HAP-1 (cell line): ENCODE data around the gene VIPR2.
"Not testable (repeated sequence)": the region's sequence is repeated elsewhere in the genome, so short reads cannot be mapped to it uniquely, and the experiment has no call there.

Source experiments
- DNase-seq, 2 experiments: peaks; one replicate each; pipeline ENCODE4 v3.0.0-alpha.2; 2016 to 2020; ENCODE audit warnings: low spot score in 2 of 2
- H3K27me3 ChIP-seq: fragments of 250-450 bp; sonication (Bioruptor Pico); 2 replicates; pipeline ENCODE4 v1.5.1; 2020; ENCODE audit warnings: low read depth, mild to moderate bottlenecking, moderate library complexity
- H3K36me3 ChIP-seq: fragments of 250-450 bp; sonication (Bioruptor Pico); replicated peaks from 2 replicates; pipeline ENCODE4 v1.5.1; 2020; ENCODE audit warnings: mild to moderate bottlenecking
- H3K4me1 ChIP-seq: fragments of 250-450 bp; sonication (Bioruptor Pico); 2 replicates; pipeline ENCODE4 v1.5.1; 2020; ENCODE audit warnings: mild to moderate bottlenecking
- H3K4me3 ChIP-seq: fragments of 250-450 bp; sonication (Bioruptor Pico); 2 replicates; pipeline ENCODE4 v1.5.1; 2020; ENCODE audit warnings: mild to moderate bottlenecking, moderate library complexity
- H3K9me3 ChIP-seq: fragments of 250-450 bp; sonication (Bioruptor Pico); 2 replicates; pipeline ENCODE4 v1.5.1; 2020; ENCODE audit warnings: mild to moderate bottlenecking, moderate library complexity
- in situ Hi-C: fragments of 300-500 bp; cut with MboI; formaldehyde crosslinking; loops from 3 replicates; pipeline ENCODE4 v1.14.3; 2020; ENCODE audit warnings: low sequenced_read_pairs, inconsistent platforms, mixed read lengths

Gene VIPR2

GRCh38 chr7:158993591-158993990 is 151.1 kb downstream of the VIPR2 start:
- H3K4me3 ChIP-seq = no peak overlapping the region
- no peaks in the 10 kb centered on the region for H3K36me3 ChIP-seq
- in situ Hi-C loops = no loop called here
- no peaks in the 10 kb centered on the region for H3K4me1 ChIP-seq
- no peak for DNase-seq
- H3K27me3 ChIP-seq = 0 out of 2 replicates have a peak, but pooled peaks cover 3% of the 10 kb centered on the region
- no peaks in the 10 kb centered on the region for H3K9me3 ChIP-seq

DNA sequence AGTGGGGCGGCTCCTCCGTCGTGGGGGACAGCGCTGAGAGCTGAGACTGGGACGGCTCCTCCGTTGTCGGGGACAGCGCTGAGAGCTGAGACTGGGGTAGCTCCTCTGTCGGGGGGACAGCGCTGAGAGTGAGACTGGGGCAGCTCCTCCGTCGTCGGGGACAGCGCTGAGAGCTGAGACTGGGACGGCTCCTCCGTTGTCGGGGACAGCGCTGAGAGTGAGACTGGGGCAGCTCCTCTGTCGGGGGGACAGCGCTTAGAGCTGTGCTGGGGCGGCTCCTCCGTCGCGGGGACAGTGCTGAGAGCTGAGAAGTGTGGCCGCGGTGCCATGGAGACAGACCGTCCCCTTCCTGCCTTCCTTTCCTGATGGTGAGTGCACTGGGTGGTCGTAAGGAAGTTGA is 151.9 kb downstream of the VIPR2 start:
- no peaks in the 10 kb centered on the region for H3K36me3 ChIP-seq
- in situ Hi-C loops = no loop called here
- H3K27me3 ChIP-seq = 0 out of 2 replicates have a peak, but pooled peaks cover 3% of the 10 kb centered on the region
- DNase-seq = no peak
- H3K9me3 ChIP-seq = no peaks in the 10 kb centered on the region
- H3K4me1 ChIP-seq = no peaks in the 10 kb centered on the region
- no peak overlapping the region for H3K4me3 ChIP-seq

GRCh38 chr7:158991824-158992621 is 152.6 kb downstream of the VIPR2 start:
- no peak for DNase-seq
- no peaks in the 10 kb centered on the region for H3K9me3 ChIP-seq
- no peaks in the 10 kb centered on the region for H3K36me3 ChIP-seq
- H3K4me1 ChIP-seq = no peaks in the 10 kb centered on the region
- H3K27me3 ChIP-seq = 0 out of 2 replicates have a peak, but pooled peaks cover 3% of the 10 kb centered on the region
- no peak overlapping the region for H3K4me3 ChIP-seq
- in situ Hi-C loops = no loop called here

DNA sequence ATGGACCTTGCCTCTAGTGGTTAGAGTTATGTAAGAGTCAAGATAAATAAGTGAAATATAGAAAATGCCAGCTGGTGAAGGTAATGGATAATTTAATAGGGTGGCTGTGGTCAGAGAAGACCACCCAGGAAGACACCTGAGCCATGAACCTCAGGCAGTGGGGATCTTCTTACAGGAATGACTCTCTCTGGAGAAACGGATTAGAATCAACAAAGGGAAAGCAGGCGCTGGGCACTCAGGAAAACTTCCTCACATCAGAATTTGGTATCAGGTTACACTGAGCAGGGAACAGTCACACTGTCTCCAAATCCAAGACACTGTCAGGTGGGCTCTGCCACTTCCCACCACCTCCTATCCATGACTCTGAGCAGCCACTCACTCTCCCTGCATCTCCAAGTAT is 155.7 kb downstream of the VIPR2 start:
- no peaks in the 10 kb centered on the region for H3K4me1 ChIP-seq
- H3K36me3 ChIP-seq = no peaks in the 10 kb centered on the region
- DNase-seq = no peak
- no peaks in the 10 kb centered on the region for H3K9me3 ChIP-seq
- in situ Hi-C loops = no loop called here
- 0 out of 2 replicates have a peak, but pooled peaks cover 3% of the 10 kb centered on the region for H3K27me3 ChIP-seq
- H3K4me3 ChIP-seq = no peak overlapping the region

- Histone ChIP-seq H3K27me3 (0 out of 2 replicates have a peak, but pooled peaks cover 3% of the 10 kb centered on the region), H3K4me1 (no peaks in the 10 kb centered on the region), H3K36me3 (no peaks in the 10 kb centered on the region), H3K4me3 (no peak overlapping the region), H3K9me3 (peaks cover 3% of the 10 kb centered on the region; the same call in 1 of the 2 replicates)
- DNase-seq = no peak
- in situ Hi-C loops = no loop called here
These were observed 156.3 kb downstream of the VIPR2 start for GRCh38 chr7:158988302-158988862.

GRCh38 chr7:158987691-158988090 is 157.0 kb downstream of the VIPR2 start:
- peaks cover 8% of the 10 kb centered on the region; the same call in 1 of the 2 replicates for H3K9me3 ChIP-seq
- H3K4me1 ChIP-seq = no peaks in the 10 kb centered on the region
- no peak overlapping the region for H3K4me3 ChIP-seq
- in situ Hi-C loops = no loop called here
- 0 out of 2 replicates have a peak, but pooled peaks cover 3% of the 10 kb centered on the region for H3K27me3 ChIP-seq
- no peak for DNase-seq
- H3K36me3 ChIP-seq = no peaks in the 10 kb centered on the region

- peaks cover 11% of the 10 kb centered on the region; the same call in 1 of the 2 replicates for H3K9me3 ChIP-seq
These were observed 159.1 kb downstream of the VIPR2 start for GRCh38 chr7:158985583-158985982.

GRCh38 chr7:158984007-158984406 is 160.7 kb downstream of the VIPR2 start:
- DNase-seq, H3K27me3 ChIP-seq, H3K4me3 ChIP-seq, in situ Hi-C loops, H3K4me1 ChIP-seq, H3K36me3 ChIP-seq: not testable (repeated sequence)
- H3K9me3 ChIP-seq = peaks cover 11% of the 10 kb centered on the region; the same call in 1 of the 2 replicates

More at GRCh38 chr7:158985583-158985982, 159.1 kb downstream of the VIPR2 start:
- H3K27me3 ChIP-seq = no peaks in the 10 kb centered on the region
- H3K36me3 ChIP-seq = no peaks in the 10 kb centered on the region
- in situ Hi-C loops = no loop called here
- H3K4me3 ChIP-seq = no peak overlapping the region
- H3K4me1 ChIP-seq = no peaks in the 10 kb centered on the region
- DNase-seq = no peak

GRCh38 chr7:158982080-158982479 is 162.6 kb downstream of the VIPR2 start:
- peaks cover 11% of the 10 kb centered on the region; the same call in 1 of the 2 replicates for H3K9me3 ChIP-seq

GRCh38 chr7:158979635-158980351 is 164.9 kb downstream of the VIPR2 start:
- Histone ChIP-seq H3K36me3 (no peaks in the 10 kb centered on the region), H3K4me3 (no peak overlapping the region), H3K9me3 (peaks cover 11% of the 10 kb centered on the region; the same call in 1 of the 2 replicates), H3K27me3 (no peaks in the 10 kb centered on the region), H3K4me1 (0 out of 2 replicates have a peak, but pooled peaks cover 3% of the 10 kb centered on the region)
- in situ Hi-C loops = no loop called here
- no peak for DNase-seq

More at GRCh38 chr7:158982080-158982479, 162.6 kb downstream of the VIPR2 start:
- DNase-seq, in situ Hi-C loops, H3K36me3 ChIP-seq, H3K27me3 ChIP-seq, H3K4me3 ChIP-seq, H3K4me1 ChIP-seq: not testable (repeated sequence)

DNA sequence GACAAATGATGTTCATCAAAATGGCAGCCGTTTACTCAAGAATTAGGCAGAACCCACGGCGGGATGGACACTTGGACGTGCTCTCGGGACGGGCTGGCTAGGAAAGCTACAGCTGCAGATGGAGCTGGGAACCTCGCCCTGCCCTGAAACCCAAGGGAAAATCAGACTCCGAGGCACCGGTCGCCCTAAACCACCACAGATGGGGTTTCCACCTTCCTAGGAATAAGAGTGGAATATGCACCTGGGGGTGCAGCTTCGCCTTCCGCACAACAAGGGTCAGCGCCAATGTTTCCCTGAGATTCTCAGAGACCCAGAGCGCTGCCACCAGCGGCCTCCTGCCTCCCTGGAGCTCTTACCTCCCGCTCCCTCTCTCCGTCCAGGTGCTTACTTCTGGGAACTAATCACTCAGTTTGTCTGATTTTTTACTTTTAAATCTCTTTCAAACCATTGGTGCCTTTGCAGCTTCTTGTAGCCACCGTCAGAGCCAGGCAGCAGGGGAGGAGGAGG is 165.6 kb downstream of the VIPR2 start:
- no peak for DNase-seq

More for the DNA sequence above, 165.6 kb downstream of the VIPR2 start:
- Histone ChIP-seq H3K36me3 (no peaks in the 10 kb centered on the region), H3K4me1 (0 out of 2 replicates have a peak, but pooled peaks cover 3% of the 10 kb centered on the region), H3K27me3 (no peaks in the 10 kb centered on the region), H3K9me3 (peaks cover 11% of the 10 kb centered on the region; the same call in 1 of the 2 replicates), H3K4me3 (no peak overlapping the region)
- in situ Hi-C loops = no loop called here
